Endothelial cell of umbilical vein (primary cell): ENCODE measurements around the gene RPS6KA1.

Source experiments
- CTCF ChIP-seq, 2 donors: IDR thresholded peaks; 1 replicate in 1 of 2; 2 replicates in 1 of 2; pipeline ENCODE4 v1.5.1; 2011; ENCODE audit warnings: low read length in 2 of 2, mild to moderate bottlenecking in 2 of 2, moderate library complexity in 2 of 2, control low read depth in 1 of 2, inconsistent platforms in 1 of 2, low read depth in 1 of 2; ENCODE audit not compliant: insufficient read depth in 1 of 2; ENCODE audit errors: extremely low read depth in 1 of 2
- JUN ChIP-seq: IDR thresholded peaks from 2 replicates; pipeline ENCODE4 v1.6.1; 2011; ENCODE audit warnings: borderline replicate concordance, low read depth; ENCODE audit not compliant: insufficient read length, insufficient read depth
- MYC ChIP-seq: IDR thresholded peaks from one replicate; pipeline ENCODE4 v1.6.1; 2011; ENCODE audit warnings: mild to moderate bottlenecking, low read depth, low read length
- POLR2A ChIP-seq: IDR thresholded peaks from 2 replicates; pipeline ENCODE4 v1.6.1; 2012; ENCODE audit warnings: low read depth, mild to moderate bottlenecking, control low read depth, low read length
- POLR2AphosphoS5 ChIP-seq: IDR thresholded peaks from 2 replicates; pipeline ENCODE4 v1.6.1; 2012; ENCODE audit warnings: low read depth, mild to moderate bottlenecking, control low read depth, low read length, moderate library complexity; ENCODE audit not compliant: insufficient read depth

GRCh38 chr1:26603856-26604255 lies 74.3 kb downstream of the RPS6KA1 start:
- TF ChIP-seq CTCF (IDR thresholded peaks at IDR 0.05; ENCODE audit: extremely low read depth in 1 of 2, insufficient read depth in 1 of 2, low read depth in 1 of 2, low read length in 2 of 2) (no peak), POLR2AphosphoS5 (no peak), POLR2A (no peak), JUN (no peak), MYC (no peak)
